Activated CD4-positive, alpha-beta T cell treated with anti-CD3 and anti-CD28 coated beads, Interleukin-2, Interleukin-4, amounts not matched to agents 100 ng/mL and 50 ng/mL, durations not matched to agents 16 hours and 8 hours (primary cell): ENCODE results near the gene UBLCP1.
A peak's percentile ranks its signal among the peaks of the same experiment; 100 is the strongest.

Experiments used
- DNase-seq: peaks from one replicate; pipeline ENCODE4 v3.0.0-alpha.2; 2020; ENCODE audit warnings: low spot score

Gene UBLCP1

DNA sequence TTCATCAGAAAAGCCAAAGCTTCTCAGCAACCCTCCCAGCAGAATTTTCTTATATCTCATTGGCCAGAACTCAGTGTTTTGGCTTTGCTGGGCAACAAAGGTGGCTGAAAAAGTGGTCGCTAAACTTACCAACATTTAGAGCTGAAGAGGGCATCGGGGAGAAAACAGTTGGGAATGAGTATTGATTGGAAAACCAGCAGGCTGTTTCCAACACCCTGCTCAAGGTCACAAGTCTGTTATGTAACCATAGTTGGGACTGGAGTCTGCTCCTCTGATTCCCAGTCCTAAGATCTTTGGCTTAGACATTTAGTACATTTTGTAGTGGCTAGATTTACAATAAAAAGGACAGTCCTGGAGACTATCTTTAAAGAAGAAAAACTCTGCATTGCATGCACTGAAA is 50.1 kb downstream of the UBLCP1 start:
- no peak for DNase-seq

DNA sequence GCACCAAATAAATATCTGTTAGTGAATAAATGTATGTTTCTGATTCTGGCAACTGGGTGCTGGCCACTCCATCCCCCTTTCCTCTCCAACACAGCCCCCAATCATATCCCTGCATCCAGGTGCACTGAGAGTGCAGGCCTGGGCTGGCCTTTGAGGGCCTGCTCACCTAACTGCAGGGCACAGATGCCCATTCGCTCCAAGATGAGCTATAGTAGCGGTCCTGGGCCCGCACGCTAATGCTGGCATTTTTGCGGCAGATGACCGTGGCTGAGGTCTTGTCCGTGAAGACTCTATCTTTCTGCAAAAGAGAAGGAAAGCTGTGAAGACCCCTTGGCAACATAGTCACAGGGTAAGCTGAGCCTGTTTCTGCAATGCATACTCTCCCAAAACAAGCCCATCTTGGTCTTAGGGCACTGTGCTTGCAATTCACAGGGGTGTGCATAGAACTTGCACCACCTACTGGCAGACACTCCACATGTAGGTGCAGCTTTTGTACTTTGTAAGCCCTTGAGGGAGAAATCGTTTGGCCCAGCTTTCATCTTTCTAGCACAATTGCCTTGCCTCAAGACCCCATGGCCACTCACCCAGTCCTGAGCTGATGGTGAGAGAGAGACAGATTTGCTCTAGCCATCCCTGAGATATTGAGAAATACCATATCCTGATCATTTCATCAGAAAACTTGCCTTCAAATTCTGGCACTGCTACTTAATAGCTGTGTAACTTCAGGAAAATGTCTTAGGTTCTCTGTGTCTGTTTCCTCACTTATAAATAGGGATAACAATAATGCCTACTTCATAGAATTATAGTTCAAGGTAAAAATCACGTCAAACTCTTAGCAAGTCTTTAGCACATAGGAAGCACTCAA is 53.7 kb downstream of the UBLCP1 start:
- peak; percentile 28 for DNase-seq

GRCh38 chr5:159317849-159318248 is 54.8 kb downstream of the UBLCP1 start:
- no peak for DNase-seq

- no peak for DNase-seq
These were observed 55.4 kb downstream of the UBLCP1 start for GRCh38 chr5:159318448-159318847.

DNA sequence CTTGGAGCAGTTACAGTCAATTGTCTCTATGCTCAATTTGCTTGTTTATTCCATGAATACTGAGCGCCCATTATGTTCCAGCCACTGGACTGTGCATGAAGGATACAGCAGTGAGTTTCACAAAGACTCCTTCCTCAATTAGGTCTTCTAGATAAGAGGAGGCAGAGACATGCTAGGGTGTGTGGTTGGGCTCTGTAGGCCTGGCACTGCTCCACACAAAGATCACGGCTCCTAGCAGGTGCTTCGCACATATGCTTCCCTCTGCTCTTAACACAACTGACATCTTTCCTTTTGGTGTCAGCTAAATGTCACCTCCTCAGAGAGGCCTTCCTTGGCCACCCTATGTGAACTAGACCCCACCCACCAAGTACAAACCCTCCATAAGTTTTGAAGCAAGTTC is 56.3 kb downstream of the UBLCP1 start:
- no peak for DNase-seq

- DNase-seq = no peak
These were observed 56.7 kb downstream of the UBLCP1 start for GRCh38 chr5:159319832-159320231.

GRCh38 chr5:159322180-159322579 is 59.1 kb downstream of the UBLCP1 start:
- DNase-seq = no peak

DNA sequence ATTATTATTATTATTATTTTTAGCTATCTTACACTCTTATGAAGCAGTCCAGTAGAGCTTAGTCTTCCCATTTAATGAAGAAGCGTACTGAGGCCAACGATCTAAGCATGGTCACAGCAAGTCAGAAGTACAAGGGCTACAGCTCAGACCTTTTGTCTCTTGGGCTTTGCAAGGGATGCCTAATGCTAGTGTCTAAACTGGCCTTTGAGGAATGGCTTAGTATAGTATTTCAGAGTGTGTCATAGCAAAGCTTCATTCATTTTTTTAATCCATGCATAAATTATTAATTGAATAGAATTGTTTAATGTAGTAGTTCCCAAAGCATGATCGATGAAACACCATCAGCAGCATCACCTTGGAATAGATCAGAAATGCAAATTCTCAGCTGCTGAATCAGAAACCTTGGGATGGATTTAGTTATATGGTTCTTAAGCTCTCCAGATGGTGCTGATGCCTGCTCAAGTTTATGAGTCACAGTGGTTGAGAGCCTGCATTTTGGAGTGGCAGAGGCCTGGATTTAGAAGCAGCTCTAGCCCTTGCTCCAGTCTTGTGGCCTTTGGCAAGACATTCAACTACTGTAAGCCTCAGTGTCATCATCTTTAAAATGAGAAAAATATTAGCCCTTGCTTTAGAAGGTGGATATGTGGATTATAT is 61.1 kb downstream of the UBLCP1 start:
- DNase-seq = no peak

GRCh38 chr5:159324986-159325385 is 61.9 kb downstream of the UBLCP1 start:
- no peak for DNase-seq

GRCh38 chr5:159330131-159330800 is 67.2 kb downstream of the UBLCP1 start, which contains the start of gene IL12B:
TSS of gene IL12B (minus strand) at chr5:159330487. CDS start at chr5:159326782, 3,705 bp downstream.
- no peak for DNase-seq

DNA sequence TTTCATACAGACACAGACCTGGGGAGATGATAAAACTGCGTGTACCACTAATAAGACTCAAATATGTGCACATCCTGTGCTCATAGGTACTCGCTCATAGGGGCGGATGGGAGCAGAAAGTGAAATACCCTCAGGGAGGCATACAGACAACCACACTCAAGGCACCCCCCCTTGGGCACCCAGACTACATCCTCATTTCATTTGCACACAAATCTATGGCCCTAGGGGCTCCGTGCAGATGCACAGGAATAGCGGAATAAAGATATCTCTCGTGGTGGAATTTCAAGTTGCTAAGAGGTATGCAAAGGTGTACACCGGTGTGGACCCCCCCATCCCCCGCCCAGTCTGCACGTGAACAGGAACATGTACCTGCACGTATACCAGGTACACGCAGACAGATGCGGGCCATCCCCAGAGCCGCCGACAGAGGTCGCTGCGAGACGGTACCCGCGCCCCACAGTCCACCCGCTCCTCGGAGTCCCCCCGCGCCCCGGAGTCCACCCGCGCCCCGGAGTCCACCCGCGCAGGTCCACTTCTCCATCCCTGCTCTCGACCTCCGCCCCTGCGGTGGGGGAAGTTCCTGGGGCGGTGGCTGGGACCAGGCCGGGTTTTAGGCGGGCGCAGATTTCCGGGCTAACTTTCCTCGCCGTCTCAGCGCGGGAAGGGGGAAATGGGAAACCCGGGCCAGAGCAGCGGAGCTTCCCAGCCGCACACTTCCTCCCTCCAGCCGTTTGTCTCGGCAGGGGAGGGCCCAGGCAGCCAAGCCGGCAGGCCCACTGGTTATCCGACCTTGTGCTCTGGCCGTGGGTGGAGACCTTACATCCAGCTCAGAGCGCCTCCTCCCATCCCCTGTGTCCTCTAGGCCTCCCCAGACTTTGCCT is 68.2 kb downstream of the UBLCP1 start:
- DNase-seq = peak; percentile 57

- no peak for DNase-seq
These were observed 69.9 kb downstream of the UBLCP1 start for GRCh38 chr5:159332800-159333544.

DNA sequence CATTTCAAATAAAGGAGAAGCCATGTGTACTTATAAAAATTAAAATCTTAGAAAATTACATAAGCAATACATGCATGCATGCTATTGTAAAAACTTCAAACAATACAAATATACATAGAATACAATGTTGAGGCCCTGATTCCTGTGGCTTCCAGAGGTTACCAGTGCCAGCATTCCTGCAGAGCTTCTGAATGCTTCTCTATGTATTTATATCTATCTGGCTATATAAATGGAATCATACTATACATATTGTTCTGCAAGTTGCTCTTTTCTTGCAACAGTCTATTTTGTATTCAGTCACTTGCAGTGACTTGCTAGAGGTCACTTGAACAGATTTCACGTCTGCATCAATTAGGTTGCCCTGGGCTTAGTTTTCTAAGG is 70.4 kb downstream of the UBLCP1 start:
- DNase-seq = no peak
